CD4-positive, alpha-beta T cell (primary cell): ENCODE results near the gene C16orf95. TPM values are rescaled to one million over a fixed set of nuclear protein-coding genes. Genes with fewer than 3 reads are reported as not detected.

Experiments used
- ATAC-seq: fragments of 200-7000 bp; cut with Tn5 transposase; one replicate; pipeline ENCODE4 v1.10.0; 2022; ENCODE audit warnings: mild to moderate bottlenecking; ENCODE audit not compliant: poor library complexity
- CTCF ChIA-PET: fragments of 350-600 bp; sonication (Branson Sonifier 250); formaldehyde crosslinking; loops from one replicate; lab custom pipeline; 2021; ENCODE audit warnings: antibody characterized with exemption, inconsistent platforms; lab: Charles Lee
- POLR2A ChIA-PET: fragments of 350-600 bp; sonication (Branson Sonifier 250); formaldehyde crosslinking; loops from one replicate; lab custom pipeline; 2021; ENCODE audit warnings: antibody characterized with exemption, inconsistent platforms; lab: Charles Lee
- DNase-seq, 14 experiments: peaks; one replicate each; pipeline ENCODE4 v3.0.0-alpha.2; 2013 to 2020; ENCODE audit warnings: mixed read lengths in 2 of 14
- H3K27ac ChIP-seq, 2 donors: one replicate each; pipeline versions ENCODE4 v1.5.1 to v1.7.0; 2013; ENCODE audit warnings: low read length in 2 of 2, low read depth in 1 of 2, mild to moderate bottlenecking in 1 of 2
- H3K27me3 ChIP-seq, 2 experiments: 1 replicate in 1 of 2; 2 replicates in 1 of 2; pipeline versions ENCODE4 v1.6.1 to v1.7.0; 2013; ENCODE audit warnings: low read length in 2 of 2, control low read depth in 1 of 2, mild to moderate bottlenecking in 1 of 2, moderate library complexity in 1 of 2; ENCODE audit not compliant: insufficient read depth in 2 of 2, control insufficient read depth in 1 of 2
- H3K36me3 ChIP-seq: one replicate; pipeline ENCODE4 v1.6.1; 2013; ENCODE audit warnings: low read length, control low read depth; ENCODE audit not compliant: insufficient read depth
- H3K4me1 ChIP-seq: one replicate; pipeline ENCODE4 v1.6.1; 2013; ENCODE audit warnings: low read length, control low read depth; ENCODE audit not compliant: insufficient read depth
- H3K4me3 ChIP-seq: one replicate; pipeline ENCODE4 v1.5.1; 2013; ENCODE audit warnings: mild to moderate bottlenecking, low read length, moderate library complexity
- H3K9me3 ChIP-seq, 2 experiments: 1 replicate in 1 of 2; 2 replicates in 1 of 2; pipeline versions ENCODE4 v1.6.1 to v1.7.0; 2013; ENCODE audit warnings: low read length in 2 of 2, mild to moderate bottlenecking in 2 of 2, control low read depth in 1 of 2, moderate library complexity in 1 of 2; ENCODE audit not compliant: control insufficient read depth in 1 of 2, insufficient read depth in 1 of 2
- H3K27ac Mint-ChIP-seq: one replicate; pipeline ENCODE4 v1.8.0; 2020; ENCODE audit warnings: mixed read lengths
- H3K27me3 Mint-ChIP-seq: one replicate; pipeline ENCODE4 v1.8.0; 2021; ENCODE audit warnings: mixed read lengths
- H3K36me3 Mint-ChIP-seq: one replicate; pipeline ENCODE4 v1.8.0; 2021; ENCODE audit warnings: low read depth, mixed read lengths
- H3K4me1 Mint-ChIP-seq: one replicate; pipeline ENCODE4 v1.8.0; 2021; ENCODE audit warnings: low read depth, mixed read lengths
- H3K4me3 Mint-ChIP-seq: one replicate; pipeline ENCODE4 v1.8.0; 2020; ENCODE audit warnings: mild to moderate bottlenecking, mixed read lengths
- H3K9me3 Mint-ChIP-seq: one replicate; pipeline ENCODE4 v1.8.0; 2020; ENCODE audit warnings: mixed read lengths
- intact Hi-C, 2 experiments: fragments of 100-400 bp; cut with DNase I in 1 of 2; cut with micrococcal nuclease in 1 of 2; formaldehyde crosslinking; loops; one replicate each; pipeline versions ENCODE4 v1.15.1 to v1.9.0; 2023 to 2025; cut with DNase I, micrococcal nuclease
- total RNA-seq, 174 experiments: library from RNA in 2 of 174; stranded (reverse) in 2 of 174; gene quantifications; one replicate each; pipeline ENCODE4 v1.2.3 and lab custom pipeline; 2021 to 2026
- TF ChIP-seq, protein P1 (sequence below): fragments of 200-600 bp; IDR thresholded peaks from one replicate; pipeline ENCODE4 v1.8.0; 2022; ENCODE audit warnings: antibody characterized with exemption, mild to moderate bottlenecking

The C16orf95 gene
- total RNA-seq, 2 experiments from 2014 or later: 0.74 to 1.2 TPM

- TF ChIP-seq, protein P1, sequence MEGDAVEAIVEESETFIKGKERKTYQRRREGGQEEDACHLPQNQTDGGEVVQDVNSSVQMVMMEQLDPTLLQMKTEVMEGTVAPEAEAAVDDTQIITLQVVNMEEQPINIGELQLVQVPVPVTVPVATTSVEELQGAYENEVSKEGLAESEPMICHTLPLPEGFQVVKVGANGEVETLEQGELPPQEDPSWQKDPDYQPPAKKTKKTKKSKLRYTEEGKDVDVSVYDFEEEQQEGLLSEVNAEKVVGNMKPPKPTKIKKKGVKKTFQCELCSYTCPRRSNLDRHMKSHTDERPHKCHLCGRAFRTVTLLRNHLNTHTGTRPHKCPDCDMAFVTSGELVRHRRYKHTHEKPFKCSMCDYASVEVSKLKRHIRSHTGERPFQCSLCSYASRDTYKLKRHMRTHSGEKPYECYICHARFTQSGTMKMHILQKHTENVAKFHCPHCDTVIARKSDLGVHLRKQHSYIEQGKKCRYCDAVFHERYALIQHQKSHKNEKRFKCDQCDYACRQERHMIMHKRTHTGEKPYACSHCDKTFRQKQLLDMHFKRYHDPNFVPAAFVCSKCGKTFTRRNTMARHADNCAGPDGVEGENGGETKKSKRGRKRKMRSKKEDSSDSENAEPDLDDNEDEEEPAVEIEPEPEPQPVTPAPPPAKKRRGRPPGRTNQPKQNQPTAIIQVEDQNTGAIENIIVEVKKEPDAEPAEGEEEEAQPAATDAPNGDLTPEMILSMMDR: no peak
- POLR2A ChIA-PET: no interaction called here
- H3K27me3 Mint-ChIP-seq: no peaks in the 10 kb centered on the region
- intact Hi-C loops: no loop called here
- H3K4me3 Mint-ChIP-seq: no peak overlapping the region
- CTCF ChIA-PET: no interaction called here
- H3K9me3 ChIP-seq: no peaks in the 10 kb centered on the region
- no peaks in the 10 kb centered on the region for H3K4me1 Mint-ChIP-seq
- H3K4me1 ChIP-seq: no peaks in the 10 kb centered on the region
- DNase-seq (no peak), ATAC-seq (no peak)
- no peaks in the 10 kb centered on the region for H3K27me3 ChIP-seq
- H3K36me3 Mint-ChIP-seq: no peaks in the 10 kb centered on the region
- no peak overlapping the region for H3K27ac Mint-ChIP-seq
- H3K9me3 Mint-ChIP-seq: no peaks in the 10 kb centered on the region
- H3K27ac ChIP-seq: no peak overlapping the region
- H3K36me3 ChIP-seq: no peaks in the 10 kb centered on the region
- H3K4me3 ChIP-seq: no peak overlapping the region
Observed at GRCh38 chr16:87254296-87254695, 62.9 kb downstream of the C16orf95 start.

GRCh38 chr16:87253536-87253935 is 63.7 kb downstream of the C16orf95 start:
- DNase-seq (no peak), ATAC-seq (no peak)
- no peak overlapping the region for H3K27ac ChIP-seq
- no peak overlapping the region for H3K4me3 Mint-ChIP-seq
- no peaks in the 10 kb centered on the region for H3K36me3 ChIP-seq
- H3K4me3 ChIP-seq: no peak overlapping the region
- H3K27me3 Mint-ChIP-seq: no peaks in the 10 kb centered on the region
- no peak overlapping the region for H3K27ac Mint-ChIP-seq
- H3K9me3 Mint-ChIP-seq: no peaks in the 10 kb centered on the region
- intact Hi-C loops: no loop called here
- H3K4me1 Mint-ChIP-seq: no peaks in the 10 kb centered on the region
- CTCF ChIA-PET: no interaction called here
- no peaks in the 10 kb centered on the region for H3K27me3 ChIP-seq
- H3K36me3 Mint-ChIP-seq: no peaks in the 10 kb centered on the region
- TF ChIP-seq, protein P1: no peak
- H3K4me1 ChIP-seq: no peaks in the 10 kb centered on the region
- POLR2A ChIA-PET: no interaction called here
- no peaks in the 10 kb centered on the region for H3K9me3 ChIP-seq

Other genes with a start within 250 kb of the C16orf95 start
- 10 to 100 TPM; 35.7 to 38.9 TPM for gene FBXO31, start 66.4 kb upstream of the C16orf95 start, total RNA-seq
- 10 to 100 TPM; 92.4 to 96.6 TPM for gene MAP1LC3B, start 74.9 kb upstream of the C16orf95 start, total RNA-seq
- gene ZCCHC14, start 175.6 kb upstream of the C16orf95 start, total RNA-seq: 10 to 100 TPM; 16.4 to 18.3 TPM